DMS53 (cell line): ENCODE data around the gene TKTL1.

Experiments used
- DNase-seq: peaks from one replicate; lab custom pipeline; 2025; lab: John Stamatoyannopoulos, UW

Gene TKTL1

GRCh38 chrX:154362085-154362742 lies 66.6 kb downstream of the TKTL1 start:
- no peak for DNase-seq

GRCh38 chrX:154363706-154364439 lies 68.3 kb downstream of the TKTL1 start:
- no peak for DNase-seq

DNA sequence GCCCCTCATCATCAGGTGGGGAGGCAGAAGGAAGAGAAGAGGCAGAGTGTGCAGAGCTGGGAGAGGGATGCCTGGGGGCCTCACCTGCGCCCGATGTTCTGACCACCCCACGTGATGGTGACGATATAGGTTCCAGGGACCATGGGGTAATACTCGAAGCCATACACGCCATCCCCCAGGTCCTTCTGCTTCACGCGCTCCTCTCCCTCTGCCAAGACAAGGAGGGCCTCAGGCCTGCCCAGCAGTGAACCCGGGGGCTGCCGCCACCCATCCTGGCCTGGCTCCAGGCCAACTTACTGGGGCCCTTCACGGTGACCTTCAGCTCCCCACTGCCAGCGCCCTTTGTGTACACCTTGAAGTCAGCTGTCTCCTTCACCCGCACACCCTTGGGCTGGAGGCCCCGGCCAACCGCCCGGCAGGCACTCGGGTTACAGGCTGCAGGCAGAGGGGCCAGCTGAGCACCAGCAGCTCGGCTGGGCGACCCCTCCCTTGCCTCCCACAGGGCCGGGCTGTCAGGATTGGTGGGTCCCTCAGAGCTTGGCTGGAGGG lies 69.5 kb downstream of the TKTL1 start:
- no peak for DNase-seq

- no peak for DNase-seq
Observed at GRCh38 chrX:154365997-154366665, 70.5 kb downstream of the TKTL1 start.

- DNase-seq: no peak
Observed at GRCh38 chrX:154366666-154367055, 71.1 kb downstream of the TKTL1 start.

- DNase-seq: no peak
Observed at GRCh38 chrX:154367474-154368308, 72.1 kb downstream of the TKTL1 start.

- peak; percentile 89 for DNase-seq
Observed at GRCh38 chrX:154368630-154369448, 73.2 kb downstream of the TKTL1 start.

GRCh38 chrX:154369449-154370299 lies 74.1 kb downstream of the TKTL1 start:
- peak; percentile 52 for DNase-seq

GRCh38 chrX:154370300-154371016 lies 74.9 kb downstream of the TKTL1 start:
- peak; percentile 66 for DNase-seq

- peak; percentile 92 for DNase-seq
Observed at GRCh38 chrX:154371017-154371788, 75.6 kb downstream of the TKTL1 start.

DNA sequence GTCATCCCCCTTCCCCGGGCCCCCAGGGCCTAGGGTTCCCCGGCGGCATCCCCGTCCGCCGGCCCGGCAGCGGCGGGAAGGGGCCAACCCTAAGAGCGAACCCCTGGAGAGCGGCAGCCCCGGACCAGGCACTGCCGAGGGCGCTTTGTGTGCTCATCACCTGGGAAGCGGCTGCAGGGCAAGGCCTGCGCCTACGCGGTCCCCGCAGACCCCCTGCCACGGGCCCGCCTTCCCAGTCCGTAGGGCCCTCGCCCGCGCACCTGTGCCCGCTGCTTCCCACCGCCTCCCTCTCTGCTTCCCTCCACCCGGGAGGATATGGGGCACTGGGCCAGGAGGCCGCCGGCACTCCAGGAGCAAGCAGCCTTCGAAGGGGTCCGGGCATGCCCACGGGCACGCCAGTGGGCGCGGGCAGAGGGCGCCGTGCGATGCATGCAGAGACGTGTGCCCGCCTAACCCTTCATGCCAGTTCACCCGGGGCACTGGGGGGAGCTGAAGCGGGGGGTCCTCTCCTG lies 76.2 kb downstream of the TKTL1 start:
- peak; percentile 53 for DNase-seq

DNA sequence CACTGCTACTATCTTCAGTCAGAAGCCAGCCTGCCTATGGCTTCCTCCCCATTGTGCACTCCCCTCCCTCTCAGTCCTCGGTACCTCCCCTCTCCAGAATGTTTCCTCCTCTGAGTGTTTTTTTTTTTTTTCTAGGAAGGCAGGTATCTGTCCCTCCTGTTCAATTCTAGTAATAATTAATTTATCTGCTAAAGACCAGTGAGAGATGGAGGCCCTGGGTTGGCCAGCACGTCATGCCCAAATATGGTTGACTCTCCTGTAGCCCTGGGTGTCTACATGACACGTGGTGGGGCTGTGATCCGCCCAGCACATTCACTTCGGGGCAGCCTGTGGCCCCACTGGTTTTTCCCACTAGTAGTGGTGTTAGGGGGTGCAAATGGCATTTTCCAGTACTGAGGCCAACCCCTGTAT lies 77.0 kb downstream of the TKTL1 start:
- DNase-seq: peak; percentile 54

GRCh38 chrX:154373340-154374306 lies 78.0 kb downstream of the TKTL1 start:
- peak; percentile 94 for DNase-seq

- peak; percentile 76 for DNase-seq
Observed at GRCh38 chrX:154374313-154375155, 78.9 kb downstream of the TKTL1 start, which contains the start of gene FLNA. Gene FLNA (minus strand): TSS chrX:154374634. CDS start chrX:154371245, 3,389 bp downstream.

DNA sequence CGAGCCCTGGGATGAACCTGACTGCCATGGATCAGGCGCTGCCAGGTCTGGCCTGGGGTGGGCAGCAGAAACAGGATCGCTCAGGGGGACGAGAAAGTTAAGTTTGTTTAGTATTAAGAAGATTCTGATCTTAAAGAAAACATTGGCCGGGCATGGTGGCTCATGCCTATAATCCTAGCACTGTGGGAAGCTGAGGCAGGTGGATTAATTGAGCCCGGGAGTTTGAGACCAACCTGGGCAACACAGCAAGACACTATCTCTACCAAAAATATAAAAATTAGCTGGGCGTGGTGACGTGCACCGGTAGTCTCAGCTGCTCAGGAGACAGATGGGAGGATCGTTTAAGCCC lies 79.5 kb downstream of the TKTL1 start:
- no peak for DNase-seq

DNA sequence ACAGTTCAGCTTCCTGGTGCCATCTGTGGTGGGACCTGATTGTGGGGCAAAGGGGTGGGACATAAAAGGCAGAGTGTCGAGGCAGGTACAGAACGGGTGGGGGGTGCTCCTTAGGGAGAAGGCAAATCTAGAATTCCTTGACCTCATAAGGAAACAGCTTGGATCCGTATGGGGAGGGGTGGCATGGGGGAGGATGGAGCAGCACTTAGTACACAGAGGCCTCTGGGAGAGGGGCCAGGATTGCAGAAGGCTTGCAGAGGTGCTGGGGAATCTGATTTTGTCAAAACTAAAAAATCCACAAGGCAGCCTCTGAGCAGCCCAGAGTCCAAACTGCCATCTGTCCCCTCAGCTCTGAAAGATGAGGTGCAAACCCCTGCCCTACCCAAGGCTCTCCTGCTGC lies 81.2 kb downstream of the TKTL1 start:
- no peak for DNase-seq
